GM12892 (cell line): Measurements from ENCODE around the gene RBM27.

Experiments used
- POLR2A ChIP-seq: IDR thresholded peaks from 2 replicates; pipeline ENCODE4 v1.6.1; 2011; ENCODE audit warnings: low read depth, low read length, control low read depth
- POLR2AphosphoS5 ChIP-seq: IDR thresholded peaks from 2 replicates; pipeline ENCODE4 v1.6.1; 2011; ENCODE audit warnings: low read depth, low read length, control low read depth
- TAF1 ChIP-seq: IDR thresholded peaks from 2 replicates; pipeline ENCODE4 v1.6.1; 2011; ENCODE audit warnings: low read depth, mild to moderate bottlenecking, control low read depth, low read length, borderline replicate concordance

DNA sequence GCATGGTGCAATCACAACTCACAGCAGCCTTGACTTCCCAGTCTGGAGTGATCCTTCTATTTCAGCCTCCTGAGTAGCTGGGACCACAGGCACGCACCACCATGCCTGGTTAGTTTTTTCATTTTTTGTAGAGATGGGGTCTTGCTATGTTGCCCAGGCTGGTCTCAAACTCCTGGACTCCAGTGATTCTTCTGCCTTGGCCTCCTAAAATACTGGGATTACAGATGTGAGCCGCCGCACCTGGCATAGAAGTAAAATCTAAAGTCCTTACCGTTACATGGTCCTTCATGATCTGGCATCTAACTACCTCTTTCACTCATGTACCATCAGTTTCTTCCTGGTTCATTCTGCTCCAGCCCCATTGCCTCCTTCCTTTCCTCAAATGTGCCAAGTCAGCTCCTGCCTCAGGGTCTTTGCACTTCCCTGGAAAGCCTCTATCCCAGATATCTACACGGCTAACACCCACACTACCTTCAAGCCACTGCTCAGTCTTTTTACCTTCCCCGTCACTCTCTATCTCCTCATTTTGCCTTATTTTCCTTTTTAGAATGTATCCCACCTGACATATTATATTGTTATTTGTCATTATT lies 6.9 kb upstream of the RBM27 start:
- no peak for TF ChIP-seq POLR2A
- TF ChIP-seq TAF1: no peak
- TF ChIP-seq POLR2AphosphoS5: no peak
